NCI-H1930 (cell line): ENCODE results near the gene VARS1.
"Not testable (repeated sequence)": the region's sequence is repeated elsewhere in the genome, so short reads cannot be mapped to it uniquely, and the experiment has no call there.

Experiments
- DNase-seq, 2 experiments: peaks; one replicate each; lab custom pipeline; 2025; lab: John Stamatoyannopoulos, UW

Gene VARS1

DNA sequence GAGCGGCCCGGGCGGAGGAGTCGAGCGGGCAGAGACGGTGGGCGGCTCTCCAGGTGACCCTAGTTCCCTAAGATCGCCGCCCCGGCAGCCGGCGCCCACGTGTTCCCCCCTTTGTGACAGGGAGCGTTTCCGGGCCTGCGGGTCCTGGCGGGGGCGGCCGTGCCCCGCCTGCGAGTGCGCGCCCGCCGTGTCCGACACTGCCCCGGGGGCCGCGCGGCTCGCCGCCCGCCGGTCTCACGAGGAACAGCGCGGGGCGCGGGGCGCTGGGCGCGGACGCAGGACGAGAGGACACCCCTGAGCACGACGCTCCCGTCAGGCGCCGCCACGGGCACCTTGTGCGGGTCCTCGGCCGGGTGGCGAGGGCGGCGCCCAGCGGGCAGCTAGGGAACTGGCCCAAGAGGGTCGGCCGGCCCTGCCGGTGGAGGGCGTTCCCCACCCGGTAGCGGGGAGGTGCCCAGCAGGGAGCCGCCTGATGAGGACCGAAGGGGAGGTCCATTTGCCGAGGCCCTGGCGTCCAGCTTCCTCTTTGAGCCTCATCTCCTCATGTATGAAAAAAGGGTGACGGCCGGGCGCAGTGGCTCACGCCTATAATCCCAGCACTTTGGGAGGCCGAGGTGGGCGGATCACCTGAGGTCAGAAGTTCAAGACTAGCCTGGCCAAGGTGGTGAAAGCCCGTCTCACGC is at the start of gene VARS1:
VARS1 (minus strand) TSS at position 137 of the 683 bp plus-strand sequence. CDS start 535 bp downstream, outside the sequence.
- DNase-seq, result peak; percentile 66 to 87

GRCh38 chr6:31844507-31844906 is 49.0 kb upstream of the VARS1 start:
- no peak for DNase-seq

DNA sequence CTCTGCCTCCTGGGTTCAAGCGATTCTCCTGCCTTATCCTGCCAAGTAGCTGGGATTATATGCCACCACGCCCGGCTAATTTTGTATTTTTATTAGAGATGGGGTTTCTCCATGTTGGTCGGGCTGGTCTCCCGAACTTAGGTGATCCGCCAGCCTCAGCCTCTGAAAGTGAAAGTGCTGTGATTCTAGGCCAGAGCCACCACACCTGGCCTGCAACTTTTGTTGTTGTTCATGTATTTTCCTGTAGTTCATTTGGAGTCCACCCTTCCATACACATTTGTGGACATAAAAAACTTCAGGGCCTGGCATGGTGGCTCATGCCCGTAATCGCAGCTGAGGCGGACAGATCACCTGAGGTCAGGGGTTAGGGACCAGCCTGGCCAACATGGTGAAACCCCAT is 46.5 kb upstream of the VARS1 start:
- DNase-seq, result no peak

DNA sequence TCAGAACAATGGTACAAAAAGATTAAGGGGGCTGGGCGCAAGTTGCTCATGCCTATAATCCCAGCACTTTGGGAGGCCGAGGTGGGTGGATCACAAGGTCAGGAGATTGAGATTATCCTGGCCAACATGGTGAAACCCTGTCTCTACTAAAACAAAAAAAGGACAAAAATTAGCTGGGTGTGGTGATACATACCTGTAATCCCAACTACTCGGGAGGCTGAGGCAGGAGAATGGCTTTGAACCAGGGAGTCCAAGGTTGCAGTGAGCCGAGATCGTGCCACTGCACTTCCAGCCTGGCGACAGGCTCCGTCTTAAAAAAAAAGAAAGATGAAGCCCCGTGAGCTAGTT is 44.2 kb upstream of the VARS1 start:
- not testable (repeated sequence) for DNase-seq

DNA sequence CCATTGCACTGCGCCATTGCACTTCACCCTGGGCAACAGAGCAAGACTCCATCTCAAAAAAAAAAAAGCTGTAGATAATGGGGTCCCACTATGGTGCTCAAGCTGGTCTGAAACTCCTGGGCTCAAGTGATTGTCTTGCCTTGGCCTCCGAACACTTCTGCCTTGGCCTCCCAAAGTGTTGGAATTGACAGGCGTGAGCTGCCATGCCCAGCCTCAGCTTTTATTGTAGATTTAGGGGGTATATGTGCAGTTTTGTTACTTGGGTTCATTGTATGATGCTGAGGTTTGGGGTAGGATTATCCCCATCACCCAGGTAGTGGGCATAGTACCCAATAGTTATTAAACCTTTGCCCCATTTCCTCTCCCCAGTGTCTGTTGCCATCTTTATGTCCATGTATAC is 43.4 kb upstream of the VARS1 start:
- no peak for DNase-seq

GRCh38 chr6:31838114-31838553 is 42.6 kb upstream of the VARS1 start:
- DNase-seq, result not testable (repeated sequence)

- no peak for DNase-seq
Observed at GRCh38 chr6:31837369-31838113, 42.0 kb upstream of the VARS1 start.

DNA sequence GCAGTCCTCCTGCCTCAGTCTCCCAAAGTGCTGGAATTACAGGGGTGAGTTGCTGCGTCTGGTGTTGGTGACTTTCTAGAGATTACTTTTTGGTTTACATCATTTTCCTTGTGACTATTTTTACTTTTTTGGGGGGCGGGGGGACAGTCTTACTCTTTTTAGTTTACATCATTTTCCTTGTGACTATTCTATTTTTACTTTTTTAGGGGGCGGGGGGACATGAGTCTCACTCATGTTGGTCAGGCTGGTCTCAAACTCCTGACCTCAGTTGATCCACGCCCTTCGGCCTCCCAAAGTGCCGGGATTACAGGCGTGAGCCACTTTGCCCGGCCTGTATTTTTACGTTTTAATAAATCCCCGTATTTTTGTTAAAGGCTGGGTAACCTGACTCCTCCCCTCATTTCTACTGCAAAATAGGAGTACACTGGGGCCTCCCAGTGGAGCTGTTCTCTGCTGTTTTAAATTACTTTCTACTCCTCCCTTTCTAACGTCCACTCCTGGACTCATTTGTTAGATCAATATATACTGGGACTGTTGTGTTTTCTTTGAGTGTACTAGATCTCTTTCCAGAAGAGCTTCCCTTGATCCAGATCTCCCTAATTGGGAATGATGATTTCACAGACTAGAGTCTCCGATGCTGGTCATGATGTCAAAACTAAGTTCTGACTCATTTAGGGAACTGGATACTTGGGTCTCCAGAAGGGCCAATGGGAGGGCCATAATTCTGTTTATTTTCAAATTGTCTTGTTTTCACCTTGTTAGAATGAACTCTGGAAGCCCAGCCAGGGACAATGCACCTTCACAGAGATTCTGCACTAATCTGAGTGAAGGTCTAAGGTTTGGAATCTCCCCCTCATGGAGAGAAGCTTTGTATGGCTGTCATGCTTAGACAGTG is 41.2 kb upstream of the VARS1 start:
- no peak for DNase-seq

GRCh38 chr6:31836047-31836473 is 40.5 kb upstream of the VARS1 start:
- DNase-seq, result no peak

DNA sequence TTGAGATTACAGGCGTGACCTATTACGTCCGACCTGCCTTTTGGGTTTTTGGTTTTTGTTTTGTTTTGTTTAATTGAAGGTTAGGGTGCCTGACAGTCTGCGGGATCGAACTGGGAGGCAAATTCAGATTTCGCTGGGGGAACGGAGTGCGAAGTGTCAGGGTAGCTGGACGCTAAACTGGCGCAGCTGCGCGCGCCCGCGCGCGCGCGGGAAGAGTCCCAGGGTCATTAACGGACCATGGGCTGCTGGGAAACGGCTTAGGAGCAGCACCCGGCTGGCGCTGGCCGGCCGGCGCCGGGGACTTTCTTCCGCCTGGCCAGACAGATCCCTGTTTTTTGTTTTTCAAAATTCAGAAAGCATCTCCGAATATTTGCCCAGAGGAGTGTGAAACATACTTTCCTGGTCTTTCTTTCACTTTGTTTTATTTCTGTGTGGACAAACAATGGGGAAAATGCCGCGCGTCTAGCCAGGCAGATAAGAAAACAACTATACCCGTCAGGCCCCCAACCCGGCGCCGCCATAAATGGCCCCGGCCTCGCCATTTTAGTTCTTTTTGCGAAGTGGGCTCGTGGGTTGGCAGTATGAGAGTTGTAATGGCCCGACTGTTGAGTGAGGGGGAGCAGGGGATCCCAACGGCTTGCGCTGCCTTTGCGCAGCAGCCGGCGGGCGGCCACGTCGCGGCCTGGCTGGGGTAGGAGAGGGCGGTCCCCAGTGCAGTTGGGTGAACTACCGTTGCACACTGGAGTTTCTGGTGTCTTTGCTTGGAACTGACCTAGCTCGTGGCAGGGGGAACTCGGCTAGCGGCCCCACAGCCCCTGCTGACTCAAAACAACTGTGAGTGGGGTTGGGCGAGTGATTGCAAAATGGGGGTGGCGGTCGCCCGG is 39.1 kb upstream of the VARS1 start:
- DNase-seq, result peak; percentile 82 to 89

GRCh38 chr6:31831350-31832215 is 36.0 kb upstream of the VARS1 start:
- no peak for DNase-seq

- DNase-seq, result no peak
Observed at GRCh38 chr6:31830886-31831335, 35.4 kb upstream of the VARS1 start.

- DNase-seq, result peak in 1 of 2 experiments; percentile 29
Observed at GRCh38 chr6:31829633-31830283, 34.2 kb upstream of the VARS1 start.

GRCh38 chr6:31827286-31828079 is 31.9 kb upstream of the VARS1 start, which contains the start of gene HSPA1B:
HSPA1B (plus strand) TSS chr6:31827738; CDS start chr6:31827951, 213 bp downstream.
- DNase-seq, result peak; percentile 97 to 98

- no peak for DNase-seq
Observed at GRCh38 chr6:31826793-31827285, 31.3 kb upstream of the VARS1 start.

GRCh38 chr6:31825553-31825952 is 30.0 kb upstream of the VARS1 start:
- DNase-seq, result no peak

DNA sequence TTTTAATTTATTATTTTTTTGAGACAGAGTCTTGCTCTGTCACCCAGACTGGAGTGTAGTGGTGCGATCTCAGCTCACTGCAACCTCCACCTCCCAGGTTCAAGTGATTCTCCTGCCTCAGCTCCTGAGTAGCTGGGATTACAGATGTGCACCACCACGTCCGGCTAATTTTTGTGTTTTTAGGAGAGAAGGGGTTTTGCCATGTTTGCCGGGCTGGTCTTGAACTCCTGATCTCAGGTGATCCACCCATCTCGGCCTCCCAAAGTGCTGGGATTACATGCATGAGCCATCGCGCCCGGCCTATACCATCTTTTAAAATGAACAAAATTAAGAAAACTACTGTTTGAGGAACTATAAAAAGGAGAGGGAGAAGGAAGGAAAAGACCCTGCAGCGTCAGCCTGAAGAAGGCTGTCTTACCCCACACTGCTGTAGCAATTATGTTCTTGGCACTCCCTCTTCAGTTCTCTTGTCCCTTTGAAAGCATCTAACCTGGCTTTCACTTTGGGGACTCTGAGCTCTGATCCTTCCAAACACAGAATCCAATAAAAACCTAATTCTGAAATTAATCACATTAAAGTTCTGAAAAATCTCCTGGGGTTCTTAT is 28.1 kb upstream of the VARS1 start:
- not testable (repeated sequence) for DNase-seq
